ENCODE data around the gene F10.
A peak's percentile ranks its signal among the peaks of the same experiment; 100 is the strongest.
"Not testable (repeated sequence)": the region's sequence is repeated elsewhere in the genome, so short reads cannot be mapped to it uniquely, and the experiment has no call there.

The F10 gene

GRCh38 chr13:113153810-113154748, 31.5 kb downstream of the F10 start:
- DNase-seq (ENCODE audit: low read depth): peak; percentile 74

DNA sequence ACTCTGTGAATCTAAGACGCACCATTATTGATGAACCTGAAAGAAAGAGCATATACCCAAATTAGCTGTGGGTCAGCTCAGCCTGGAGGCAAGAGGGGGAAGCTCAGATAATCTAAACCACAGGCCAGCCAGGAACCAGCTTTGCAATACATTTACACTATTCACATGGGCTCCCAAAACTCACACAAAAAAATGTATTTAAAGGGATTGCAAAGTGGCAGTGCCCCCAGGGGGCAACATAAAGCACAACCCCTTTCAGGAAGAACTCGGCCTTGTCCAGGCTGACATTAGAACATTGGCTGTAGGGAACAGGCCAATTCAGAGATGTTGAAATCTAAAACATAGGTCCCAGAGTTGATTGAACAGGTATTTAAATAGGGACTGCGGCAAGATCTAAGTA, 32.6 kb downstream of the F10 start:
- DNase-seq (ENCODE audit: low read depth): no peak

DNA sequence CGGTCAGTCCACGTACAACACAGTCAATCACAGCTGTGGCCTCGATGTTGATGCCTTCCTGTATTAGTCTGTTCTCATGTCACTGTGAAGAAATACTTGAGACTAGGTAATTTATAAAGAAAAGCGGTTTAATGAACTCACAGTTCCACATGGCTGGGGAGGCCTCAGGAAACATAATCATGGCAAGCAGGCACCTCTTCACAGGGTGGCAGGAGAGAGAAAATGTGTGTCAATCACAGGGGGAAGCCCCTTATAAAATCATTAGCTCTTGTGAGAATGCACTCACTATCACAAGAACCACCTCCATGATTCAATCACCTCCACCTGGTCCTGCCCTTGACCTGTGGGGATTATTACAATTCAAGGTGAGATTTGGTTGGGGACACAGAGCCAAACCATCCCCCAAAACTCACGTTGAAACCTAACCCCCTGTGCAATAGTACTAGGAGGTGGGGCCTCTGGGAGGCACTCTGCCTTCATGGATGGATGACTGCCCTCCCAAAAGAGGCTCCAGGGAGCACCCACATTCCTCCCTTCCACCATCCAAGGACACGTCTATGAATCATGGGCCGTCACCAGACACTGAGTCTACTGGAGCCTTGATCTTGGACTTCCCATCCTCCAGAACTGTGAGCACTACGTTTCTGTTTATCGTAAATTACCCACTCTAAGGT, 33.5 kb downstream of the F10 start:
- no peak for DNase-seq (ENCODE audit: low read depth)

DNA sequence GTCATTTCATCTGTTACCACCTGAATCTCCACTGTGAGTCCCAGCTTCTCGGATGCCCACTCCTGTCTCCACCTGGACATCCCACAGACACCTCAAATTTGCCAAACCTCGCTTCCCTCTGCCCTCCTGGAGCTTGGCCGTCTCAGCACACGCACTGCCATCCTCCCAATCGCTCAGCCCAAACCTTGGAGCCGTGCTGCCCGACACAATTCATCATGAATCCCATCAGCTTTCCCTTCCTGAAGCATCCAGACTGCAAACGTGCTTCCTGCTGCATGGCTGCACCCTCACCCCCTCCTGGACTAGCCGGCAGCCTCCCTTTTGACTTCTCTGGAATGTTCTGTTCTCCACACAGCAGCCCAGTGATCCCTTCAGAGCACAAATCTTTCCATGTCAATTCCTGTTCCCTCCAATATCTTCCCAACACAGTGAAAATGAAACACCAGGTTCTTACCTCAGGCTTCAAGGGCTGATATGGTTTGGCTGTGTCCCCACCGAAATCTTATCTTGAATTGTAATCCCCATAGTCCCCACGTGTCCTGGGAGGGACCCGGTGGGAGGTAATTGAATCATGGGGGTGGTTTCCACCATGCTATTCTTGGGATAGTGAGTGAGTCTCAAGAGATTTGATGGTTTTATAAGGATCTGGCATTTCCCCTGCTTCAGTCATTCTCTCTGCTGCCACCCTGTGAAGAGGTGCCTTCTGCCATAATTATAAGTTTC, 34.8 kb downstream of the F10 start:
- DNase-seq (ENCODE audit: low read depth): no peak

GRCh38 chr13:113157929-113158747, 35.5 kb downstream of the F10 start, which contains the start of gene PROZ:
TSS of gene PROZ (plus strand) at chr13:113158648. CDS start at chr13:113158661, 13 bp downstream.
- DNase-seq (ENCODE audit: low read depth): no peak

DNA sequence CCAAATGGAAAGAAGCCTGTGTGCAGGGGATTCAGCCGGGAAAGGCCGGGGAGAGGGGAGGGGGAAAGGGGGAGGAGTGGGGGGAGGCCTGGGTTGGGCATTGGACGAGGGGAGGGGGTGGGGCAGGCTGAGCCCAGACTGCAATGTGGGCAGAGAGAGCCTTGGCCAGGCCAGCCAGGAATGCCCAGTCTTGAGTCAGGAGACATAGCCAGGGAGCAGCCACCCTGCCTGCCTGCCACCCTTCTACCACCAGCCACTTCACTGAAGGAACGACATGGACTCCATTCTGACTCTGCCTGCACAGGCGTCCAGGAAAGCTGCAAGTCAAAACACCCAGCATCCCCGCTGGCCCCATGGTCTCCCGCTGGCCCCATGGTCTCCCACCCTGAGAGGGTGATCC, 36.3 kb downstream of the F10 start:
- DNase-seq (ENCODE audit: low read depth): no peak

DNA sequence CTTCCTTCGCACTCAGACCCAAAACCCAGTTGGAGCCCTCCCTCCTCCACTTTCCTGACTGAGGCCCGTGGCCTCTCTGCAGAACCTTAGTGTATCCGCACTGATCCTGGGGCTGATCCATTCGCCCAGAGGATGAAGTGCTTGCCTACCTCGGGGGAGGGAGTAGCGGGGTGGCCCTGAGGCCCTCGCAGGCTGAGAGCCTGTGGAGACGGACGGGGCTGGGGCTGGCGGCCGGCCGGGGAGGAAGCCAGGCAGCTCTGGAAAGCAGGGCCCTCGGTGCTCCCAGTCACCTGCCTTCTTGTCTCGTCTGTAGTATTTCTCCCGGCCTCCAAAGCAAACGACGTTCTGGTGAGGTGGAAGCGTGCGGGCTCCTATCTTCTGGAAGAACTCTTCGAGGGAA, 37.1 kb downstream of the F10 start:
- DNase-seq (ENCODE audit: low read depth): no peak

GRCh38 chr13:113160983-113161382, 38.4 kb downstream of the F10 start:
- DNase-seq (ENCODE audit: low read depth): no peak

- DNase-seq (ENCODE audit: low read depth): no peak
Observed at GRCh38 chr13:113161433-113161832, 38.8 kb downstream of the F10 start.

- DNase-seq (ENCODE audit: low read depth): not testable (repeated sequence)
Observed at GRCh38 chr13:113161975-113162374, 39.4 kb downstream of the F10 start.

GRCh38 chr13:113162783-113163685, 40.4 kb downstream of the F10 start:
- DNase-seq (ENCODE audit: low read depth): no peak

DNA sequence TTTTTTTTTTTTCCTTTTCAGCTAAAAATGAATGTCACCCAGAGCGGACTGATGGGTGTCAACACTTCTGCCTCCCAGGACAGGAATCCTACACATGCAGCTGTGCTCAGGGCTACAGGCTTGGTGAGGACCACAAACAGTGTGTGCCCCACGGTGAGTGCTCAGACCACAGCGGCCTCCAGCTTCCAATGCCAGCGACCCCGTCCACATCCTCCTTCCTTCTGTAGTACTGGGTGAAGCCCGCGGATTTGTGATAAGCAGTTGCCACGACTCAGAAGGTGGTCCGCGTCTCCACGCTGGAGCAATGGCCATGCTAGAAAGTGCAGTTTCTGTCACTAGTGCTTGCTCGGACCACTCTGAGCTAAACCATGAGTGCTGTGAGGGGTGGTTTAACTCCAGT, 41.9 kb downstream of the F10 start:
- no peak for DNase-seq (ENCODE audit: low read depth)

GRCh38 chr13:113166266-113166665, 43.7 kb downstream of the F10 start:
- no peak for DNase-seq (ENCODE audit: low read depth)

DNA sequence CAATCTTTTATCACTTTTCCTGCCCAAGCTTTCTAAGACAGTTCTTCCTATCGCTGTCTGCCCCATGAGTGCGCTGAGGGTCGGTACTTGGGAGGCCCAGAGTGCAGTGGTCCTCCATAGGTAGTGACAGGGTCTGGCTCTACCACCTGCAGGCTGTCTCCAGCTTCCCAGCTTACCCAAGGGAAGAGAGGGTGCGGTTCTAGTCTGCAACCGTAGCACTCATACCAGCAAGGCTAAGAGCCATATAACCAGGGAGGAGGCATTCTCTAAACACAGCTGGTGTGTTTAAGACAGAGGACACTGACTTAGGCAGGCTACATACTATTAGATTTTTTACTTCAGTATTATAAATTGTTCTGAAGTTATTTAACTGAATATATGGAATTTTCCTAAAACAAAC, 44.1 kb downstream of the F10 start:
- DNase-seq (ENCODE audit: low read depth): no peak

- no peak for DNase-seq (ENCODE audit: low read depth)
Observed at GRCh38 chr13:113167155-113167554, 44.6 kb downstream of the F10 start.

GRCh38 chr13:113167575-113167974, 45.0 kb downstream of the F10 start:
- DNase-seq (ENCODE audit: low read depth): no peak

- no peak for DNase-seq (ENCODE audit: low read depth)
Observed at GRCh38 chr13:113168211-113168610, 45.6 kb downstream of the F10 start.

DNA sequence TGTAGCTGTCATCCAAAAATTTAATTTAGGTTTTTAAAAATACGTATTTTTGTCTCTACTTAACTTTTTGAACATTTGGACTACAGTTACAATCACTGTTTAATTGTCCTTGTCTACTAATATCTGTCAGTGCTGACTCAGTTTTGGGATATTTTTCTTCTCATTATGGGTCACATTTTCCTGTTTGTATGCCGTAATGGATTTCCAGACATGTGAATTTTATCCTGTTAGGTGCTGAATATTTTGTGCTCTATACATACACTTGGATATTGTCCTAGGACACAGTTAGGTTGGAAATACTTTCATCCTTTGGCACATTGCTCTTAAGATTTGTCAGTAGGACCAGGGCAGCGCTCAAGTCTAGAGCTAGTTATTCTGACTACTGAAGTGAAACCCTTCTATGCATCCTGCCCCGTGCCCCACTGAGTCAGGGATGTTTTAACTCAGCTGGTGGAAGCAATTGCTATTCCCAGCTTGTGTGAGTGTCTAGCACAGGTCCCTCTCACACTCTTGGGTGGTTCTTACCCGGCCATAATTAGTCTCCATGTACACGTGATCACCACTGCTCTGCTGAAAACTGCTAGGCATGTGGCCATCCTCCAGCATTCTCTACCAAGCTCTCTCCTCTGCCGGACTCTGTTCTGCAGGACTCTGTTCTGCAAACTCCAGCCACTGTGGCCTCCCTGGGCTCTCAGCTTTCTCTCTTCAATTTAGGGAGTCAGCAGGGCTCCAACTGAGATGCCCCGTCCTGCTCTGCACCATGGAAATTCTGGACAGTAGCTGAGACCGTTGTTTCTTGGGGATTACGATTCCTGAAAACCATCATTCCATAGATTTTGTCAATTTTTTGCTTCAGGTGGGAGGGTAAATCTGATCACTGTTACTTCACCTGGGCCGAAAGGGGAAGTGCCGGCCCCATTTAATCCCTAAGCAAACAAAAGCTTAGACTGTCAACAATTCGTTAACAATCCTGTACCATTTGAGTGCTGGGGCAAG, 47.0 kb downstream of the F10 start:
- DNase-seq (ENCODE audit: low read depth): no peak

GRCh38 chr13:113170511-113170910, 47.9 kb downstream of the F10 start:
- no peak for DNase-seq (ENCODE audit: low read depth)

Data from activated T-cell treated with anti-CD3 and anti-CD28 coated beads for 1 hour (primary cell).